HEK293 (cell line): ENCODE data around the gene GLTPD2.

Experiments
- CTCF ChIA-PET: fragments of 350-600 bp; formaldehyde crosslinking; extraction: SDS; loops from one replicate; lab custom pipeline; 2021; ENCODE audit warnings: antibody characterized with exemption; lab: Yijun Ruan, JAX
- POLR2A ChIA-PET: fragments of 300-600 bp; formaldehyde crosslinking; extraction: SDS; loops from one replicate; lab custom pipeline; 2020; ENCODE audit warnings: antibody characterized with exemption, inconsistent platforms; lab: Yijun Ruan, JAX
- H3K27ac ChIP-seq: fragments of 200-500 bp; sonication (Bioruptor generic); 2 replicates; pipeline ENCODE4 v1.5.1; 2014; ENCODE audit warnings: low read depth, low read length, control low read depth, inconsistent platforms; ENCODE audit errors: extremely low read depth
- H3K36me3 ChIP-seq, 2 experiments: fragments of 200-500 bp in 1 of 2; sonication (Bioruptor generic) in 1 of 2; 1 replicate in 1 of 2; 2 replicates in 1 of 2; pipeline ENCODE4 v1.5.1; 2014 to 2017; ENCODE audit warnings: inconsistent platforms in 2 of 2, low read length in 2 of 2; ENCODE audit not compliant: control insufficient read depth in 2 of 2, insufficient read depth in 1 of 2
- H3K4me1 ChIP-seq: fragments of 200-500 bp; sonication (Bioruptor generic); 2 replicates; pipeline ENCODE4 v1.5.1; 2014; ENCODE audit warnings: mild to moderate bottlenecking, low read length, inconsistent platforms; ENCODE audit not compliant: control insufficient read depth, insufficient read depth
- H3K4me3 ChIP-seq: 2 replicates; pipeline ENCODE4 v1.5.1; 2011; ENCODE audit warnings: low read depth, mild to moderate bottlenecking, control low read depth, low read length, moderate library complexity
- H3K9me3 ChIP-seq: fragments of 200-500 bp; sonication (Bioruptor generic); 2 replicates; pipeline ENCODE4 v1.5.1; 2014; ENCODE audit warnings: low read depth, low read length, inconsistent platforms; ENCODE audit not compliant: control insufficient read depth, insufficient read depth
- ELK4 ChIP-seq: IDR thresholded peaks from 2 replicates; pipeline ENCODE4 v1.6.1; 2011; ENCODE audit warnings: mild to moderate bottlenecking, low read depth, low read length, borderline replicate concordance
- KLF10 ChIP-seq: fragments of 450-650 bp; IDR thresholded peaks from 2 replicates; pipeline ENCODE4 v1.5.1; 2018; ENCODE audit warnings: missing biosample characterization, mild to moderate bottlenecking, missing genetic modification characterization
- PRDM4 ChIP-seq: fragments of 450-650 bp; formaldehyde crosslinking; IDR thresholded peaks from 2 replicates; pipeline ENCODE4 v1.5.1; 2017; ENCODE audit warnings: missing biosample characterization, missing genetic modification characterization
- REST ChIP-seq: fragments of 450-650 bp; formaldehyde crosslinking; IDR thresholded peaks from 2 replicates; pipeline ENCODE4 v1.5.1; 2016; ENCODE audit warnings: missing biosample characterization, missing genetic modification characterization
- SALL2 ChIP-seq: fragments of 450-650 bp; formaldehyde crosslinking; IDR thresholded peaks from 2 replicates; pipeline ENCODE4 v1.5.0; 2017; ENCODE audit warnings: missing biosample characterization, mild to moderate bottlenecking, missing genetic modification characterization, borderline replicate concordance
- TCF7L2 ChIP-seq: IDR thresholded peaks from 2 replicates; pipeline ENCODE4 v1.6.1; 2011; ENCODE audit warnings: low read depth, mild to moderate bottlenecking, inconsistent platforms, low read length, moderate library complexity, borderline replicate concordance
- WT1 ChIP-seq: fragments of 450-650 bp; formaldehyde crosslinking; IDR thresholded peaks from 2 replicates; pipeline ENCODE4 v1.5.1; 2016; ENCODE audit warnings: missing biosample characterization, missing genetic modification characterization
- ZBTB17 ChIP-seq: fragments of 450-650 bp; formaldehyde crosslinking; IDR thresholded peaks from 2 replicates; pipeline ENCODE4 v1.5.1; 2016; ENCODE audit warnings: missing biosample characterization, missing genetic modification characterization
- ZNF239 ChIP-seq: fragments of 450-650 bp; formaldehyde crosslinking; IDR thresholded peaks from 2 replicates; pipeline ENCODE4 v1.5.1; 2016; ENCODE audit warnings: missing biosample characterization, missing genetic modification characterization
- ZNF292 ChIP-seq: fragments of 450-650 bp; formaldehyde crosslinking; IDR thresholded peaks from 2 replicates; pipeline ENCODE4 v1.5.1; 2016; ENCODE audit warnings: low read depth, missing biosample characterization, missing genetic modification characterization, borderline replicate concordance
- ZNF324 ChIP-seq: fragments of 450-650 bp; formaldehyde crosslinking; IDR thresholded peaks from 2 replicates; pipeline ENCODE4 v1.5.1; 2016; ENCODE audit warnings: missing biosample characterization, missing genetic modification characterization
- ZNF473 ChIP-seq: fragments of 450-650 bp; formaldehyde crosslinking; IDR thresholded peaks from 2 replicates; pipeline ENCODE4 v1.5.1; 2017; ENCODE audit warnings: missing biosample characterization, missing genetic modification characterization
- ZNF548 ChIP-seq: fragments of 450-650 bp; formaldehyde crosslinking; IDR thresholded peaks from 2 replicates; pipeline ENCODE4 v1.5.1; 2016; ENCODE audit warnings: missing biosample characterization, missing genetic modification characterization
- ZNF645 ChIP-seq: fragments of 450-650 bp; formaldehyde crosslinking; IDR thresholded peaks from 2 replicates; pipeline ENCODE4; 2016; ENCODE audit warnings: missing biosample characterization, missing genetic modification characterization
- ZNF664 ChIP-seq: fragments of 450-650 bp; formaldehyde crosslinking; IDR thresholded peaks from 2 replicates; pipeline ENCODE4 v1.5.1; 2016; ENCODE audit warnings: missing biosample characterization, missing genetic modification characterization
- ZNF776 ChIP-seq: fragments of 450-650 bp; formaldehyde crosslinking; IDR thresholded peaks from 2 replicates; pipeline ENCODE4 v1.5.0; 2017; ENCODE audit warnings: missing biosample characterization, missing genetic modification characterization, borderline replicate concordance
- ZNF785 ChIP-seq: fragments of 450-650 bp; formaldehyde crosslinking; IDR thresholded peaks from 2 replicates; pipeline ENCODE4 v1.5.1; 2016; ENCODE audit warnings: missing biosample characterization, missing genetic modification characterization
- ZSCAN23 ChIP-seq: fragments of 450-650 bp; formaldehyde crosslinking; IDR thresholded peaks from 2 replicates; pipeline ENCODE4 v1.5.1; 2016; ENCODE audit warnings: missing biosample characterization, missing genetic modification characterization
- ZSCAN30 ChIP-seq: fragments of 450-650 bp; IDR thresholded peaks from 2 replicates; pipeline ENCODE4 v1.5.1; 2018; ENCODE audit warnings: missing biosample characterization, mild to moderate bottlenecking, missing genetic modification characterization, moderate library complexity

The GLTPD2 gene

GRCh38 chr17:4836221-4836620, 47.5 kb downstream of the GLTPD2 start:
- Histone ChIP-seq H3K9me3 (no peaks in the 10 kb centered on the region), H3K4me1 (peaks cover 16% of the 10 kb centered on the region), H3K4me3 (no peak overlapping the region), H3K27ac (no peak overlapping the region), H3K36me3 (peaks cover 0 to 5% of the 10 kb centered on the region in 2 experiments; a peak in 1 of 3 replicates)
- ChIA-PET CTCF (interaction anchor here (1.0 to 1.9 kb wide), 2 partner anchors 45 to 46 kb away, joined by 4 to 6 read pairs; no protein-coding TSS in a partner anchor), POLR2A (no interaction called here)
- TF ChIP-seq REST (tag by site-specific recombination) = no peak
- no peak for TF ChIP-seq ZNF785 (tag by site-specific recombination)
- no peak for TF ChIP-seq WT1
- TF ChIP-seq ZNF239 (tag by site-specific recombination) = no peak
- no peak for TF ChIP-seq ZNF292 (tag by site-specific recombination)
- TF ChIP-seq TCF7L2 = no peak
- TF ChIP-seq ZNF645 (tag by site-specific recombination) = no peak
- no peak for TF ChIP-seq ZNF548 (tag by site-specific recombination)
- no peak for TF ChIP-seq SALL2 (tag by site-specific recombination)
- no peak for TF ChIP-seq PRDM4 (tag by site-specific recombination)
- no peak for TF ChIP-seq KLF10 (tag by site-specific recombination)
- no peak for TF ChIP-seq ZNF776 (tag by site-specific recombination)
- TF ChIP-seq ZNF664 (tag by site-specific recombination) = no peak
- TF ChIP-seq ZNF324 = no peak
- no peak for TF ChIP-seq ELK4
- no peak for TF ChIP-seq ZBTB17 (tag by site-specific recombination)
- TF ChIP-seq ZSCAN30 (tag by site-specific recombination) = no peak
- TF ChIP-seq ZNF473 (tag by site-specific recombination) = no peak
- TF ChIP-seq ZSCAN23 (tag by site-specific recombination) = no peak
